UCSD-AML1 (cell line): ENCODE measurements around the gene AHNAK.

Experiments
- DNase-seq: peaks from one replicate; lab custom pipeline; 2025; ENCODE audit not compliant: unreplicated experiment; lab: John Stamatoyannopoulos, UW

AHNAK gene

DNA sequence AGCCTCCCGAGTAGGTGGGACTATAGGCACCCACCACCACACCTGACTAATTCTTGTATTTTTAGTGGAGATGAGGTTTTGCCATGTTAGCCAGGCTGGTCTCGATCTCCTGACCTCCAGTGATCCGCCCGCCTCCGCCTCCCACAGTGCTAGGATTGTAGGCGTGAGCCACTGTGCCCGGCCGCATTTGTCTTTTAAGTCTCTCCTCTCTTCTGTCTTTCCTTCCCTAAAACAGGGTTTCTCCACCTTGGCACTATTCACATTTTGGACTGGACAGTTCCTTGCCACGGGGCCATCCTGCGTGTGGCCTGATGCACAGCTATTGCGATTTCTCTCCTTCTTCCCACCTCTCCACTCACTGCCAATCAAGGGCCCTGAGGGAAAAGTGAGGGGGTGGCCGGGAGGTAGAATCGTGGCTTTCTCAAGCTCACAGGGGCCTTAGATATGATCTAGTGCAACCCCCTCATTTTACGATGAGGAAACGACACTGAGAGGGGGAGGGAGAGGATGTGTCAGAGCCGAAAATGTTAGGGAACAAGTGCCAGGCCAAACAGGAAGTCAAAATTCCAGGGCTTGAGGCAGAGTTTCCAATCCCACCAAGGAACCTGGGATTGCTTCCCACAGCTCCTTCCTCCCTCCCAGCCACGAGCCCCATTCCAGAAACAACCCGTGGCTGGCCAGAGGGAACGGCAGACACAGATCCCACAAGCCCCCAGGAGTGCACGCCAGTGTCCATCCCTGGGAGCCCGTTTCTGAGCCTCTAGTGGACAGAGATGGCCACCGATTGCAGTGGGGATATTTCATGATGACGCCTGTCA, 106.6 kb downstream of the AHNAK start:
- DNase-seq = no peak

DNA sequence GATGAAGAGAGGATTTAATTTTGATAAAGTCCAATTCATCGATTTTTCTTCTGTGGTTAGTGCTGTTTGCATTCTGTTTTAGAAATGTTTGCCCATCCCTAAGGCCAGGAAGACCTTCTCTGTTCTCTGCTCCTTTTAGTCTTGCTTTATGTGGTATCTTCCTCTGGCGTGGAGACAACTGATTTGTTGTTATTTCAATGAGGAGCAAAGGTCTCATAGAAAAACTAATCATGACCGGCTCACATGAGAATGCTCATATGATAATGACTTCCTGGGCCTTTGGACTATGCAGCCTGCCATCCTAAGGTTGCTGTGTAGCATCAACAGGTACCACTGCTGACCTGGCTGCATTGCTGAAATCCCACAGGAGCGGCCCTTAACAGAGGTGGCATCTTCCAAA, 108.0 kb downstream of the AHNAK start:
- no peak for DNase-seq

DNA sequence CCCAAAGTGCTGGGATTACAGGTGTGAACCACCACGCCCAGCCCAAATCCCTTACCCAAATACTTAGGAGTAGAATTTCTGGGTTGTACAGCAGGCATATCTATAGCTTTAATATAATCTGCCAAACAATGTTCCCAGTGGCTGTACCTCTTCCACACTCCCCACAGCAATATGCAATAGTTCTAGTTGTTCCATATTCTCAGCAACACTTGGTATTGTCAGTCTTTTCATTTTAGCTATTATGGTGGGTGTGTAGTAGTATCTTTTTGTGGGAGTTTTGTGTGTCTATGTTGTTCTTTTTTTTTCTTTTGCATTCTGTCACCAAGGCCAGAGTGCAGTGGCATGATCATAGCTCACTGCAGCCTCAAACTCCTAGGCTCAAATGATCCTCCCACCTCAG, 109.0 kb downstream of the AHNAK start:
- DNase-seq = no peak

DNA sequence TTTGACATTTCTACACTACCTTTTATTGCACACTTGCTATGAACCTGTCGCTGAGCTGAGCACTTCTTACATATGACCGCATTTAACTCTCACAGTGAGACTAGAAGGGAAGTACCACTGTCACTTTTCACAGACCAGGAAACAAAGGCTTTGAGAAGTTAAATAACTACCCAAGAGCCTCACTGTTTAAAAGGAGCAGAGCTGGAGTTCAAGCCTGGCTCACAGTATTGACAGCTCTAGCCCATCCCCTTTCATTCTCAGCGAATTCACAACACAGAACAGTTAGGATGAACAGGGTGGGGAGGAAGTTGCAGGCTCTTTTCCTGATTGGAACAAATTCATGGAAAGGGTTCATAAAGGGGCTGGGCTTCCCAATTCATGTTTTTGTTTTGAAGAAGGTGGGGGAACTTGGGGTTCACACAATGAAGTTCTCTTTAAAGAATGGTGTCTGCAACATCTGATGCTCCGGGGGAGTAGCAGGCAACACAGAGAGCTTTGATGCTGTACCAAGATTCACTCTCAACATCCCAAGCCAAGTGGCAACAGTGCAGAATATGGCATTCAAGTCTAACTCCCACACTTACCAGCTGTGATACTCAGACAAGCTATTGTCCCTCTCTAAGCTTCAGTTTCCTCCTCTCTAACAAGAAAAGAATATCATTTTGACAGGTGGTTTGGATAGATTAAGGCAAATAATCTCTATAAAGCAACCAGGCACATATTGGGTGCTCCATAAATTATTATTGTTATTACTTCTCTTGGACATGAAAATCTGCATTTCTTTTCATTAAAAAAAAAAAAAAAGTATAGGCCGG, 110.6 kb downstream of the AHNAK start:
- DNase-seq = no peak

DNA sequence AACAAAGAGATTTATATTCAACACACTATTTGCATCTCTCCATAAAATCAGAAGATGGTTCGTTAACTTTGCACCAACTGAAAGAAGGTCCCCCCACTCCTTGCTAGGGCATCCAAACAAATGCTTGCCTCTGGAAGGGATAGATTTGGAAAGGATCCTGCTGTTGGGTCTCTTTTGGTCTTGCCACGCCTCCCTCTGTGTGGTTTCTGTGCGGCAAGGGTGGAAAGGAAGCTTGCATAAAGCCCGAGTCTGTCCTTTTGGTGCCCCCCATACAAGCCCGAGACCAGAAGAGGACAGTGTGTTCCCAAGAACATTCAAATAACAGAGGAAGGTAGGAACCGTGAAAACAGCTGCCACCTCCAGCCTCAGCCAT, 112.7 kb downstream of the AHNAK start:
- DNase-seq = no peak

DNA sequence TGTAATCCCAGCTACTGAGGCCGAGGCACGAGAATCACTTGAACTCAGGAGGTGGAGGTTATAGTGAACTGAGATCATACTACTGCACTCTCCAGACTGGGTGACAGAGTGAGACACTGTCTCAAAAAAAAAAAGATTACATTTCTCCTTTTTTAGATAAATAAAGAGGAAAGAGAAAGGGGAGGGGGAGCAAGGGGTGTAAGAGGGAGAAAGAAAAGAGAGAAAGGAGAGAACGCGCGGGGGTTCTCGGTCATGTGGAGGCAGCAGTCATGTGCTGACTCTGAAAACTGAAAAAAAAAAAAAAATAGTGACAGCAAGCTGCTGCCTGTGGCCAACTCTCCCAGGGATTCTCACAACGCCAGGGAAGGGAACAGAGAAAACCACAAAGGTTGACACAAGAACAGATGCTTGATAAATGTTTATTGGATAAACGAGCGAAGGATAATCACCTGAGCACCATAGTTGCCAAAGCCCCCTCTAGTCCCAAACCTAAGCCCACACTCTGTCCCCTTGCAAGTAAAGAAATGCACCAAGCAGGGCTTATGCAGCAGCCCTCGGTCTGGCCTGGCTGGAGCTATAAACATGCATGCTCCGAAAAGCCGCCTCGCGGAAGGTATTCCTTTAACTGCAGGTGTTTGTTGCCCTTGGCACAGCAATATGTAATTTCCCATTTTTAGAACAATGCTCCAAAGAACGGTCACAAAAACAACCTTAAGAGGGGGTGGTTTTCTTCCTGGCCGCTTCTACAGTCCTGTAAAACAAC, 113.3 kb downstream of the AHNAK start:
- no peak for DNase-seq

DNA sequence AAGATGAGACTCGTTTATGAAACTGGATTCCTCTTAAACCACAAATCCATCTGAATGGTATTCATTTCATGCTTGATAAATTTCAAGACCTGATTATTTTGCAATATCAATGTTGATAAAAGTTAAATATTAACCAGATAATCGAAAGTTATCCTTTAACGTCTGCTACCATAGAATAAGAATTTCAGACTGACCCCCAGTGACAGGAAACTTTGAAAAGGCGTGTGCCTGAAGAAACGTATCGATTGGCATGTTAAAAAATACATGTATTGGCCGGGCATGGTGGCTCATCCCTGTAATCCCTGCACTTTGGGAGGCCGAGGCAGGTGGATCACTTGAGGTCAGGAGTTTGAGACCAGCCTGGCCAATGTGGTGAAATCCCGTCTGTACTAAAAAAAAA, 113.9 kb downstream of the AHNAK start:
- DNase-seq = no peak

DNA sequence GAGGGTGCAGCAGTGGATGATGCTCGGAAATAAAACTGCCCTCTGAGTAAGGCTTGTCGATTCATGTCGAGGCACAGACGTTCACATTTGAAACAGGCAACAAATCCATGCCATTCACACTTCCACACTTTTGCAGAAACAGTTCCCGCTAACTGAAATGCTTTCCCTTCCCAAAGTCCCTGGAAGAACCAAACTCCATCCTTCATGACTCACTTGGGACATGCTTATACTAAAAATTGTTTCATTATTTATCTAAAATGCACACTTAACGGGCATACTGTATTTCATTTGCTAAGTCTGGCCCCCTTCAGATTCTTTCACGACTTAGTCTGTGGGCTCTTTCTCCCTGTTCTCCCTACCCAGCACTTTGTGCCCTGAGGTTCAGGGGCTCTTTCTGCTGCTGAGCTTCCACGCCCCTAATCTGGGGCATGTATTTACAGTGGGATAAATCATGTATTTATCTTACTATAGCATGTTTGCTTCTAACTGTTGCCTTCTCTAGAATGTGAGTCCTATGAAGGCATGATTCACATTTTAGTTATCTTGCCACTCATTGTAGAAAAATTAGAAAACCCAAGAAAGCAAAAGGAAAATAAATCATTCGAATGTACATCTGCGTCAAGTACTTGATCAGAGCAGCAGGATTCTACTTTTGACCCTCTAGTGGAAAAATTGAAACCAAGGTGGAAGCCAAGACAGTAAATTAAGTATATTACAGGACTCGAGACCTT, 115.3 kb downstream of the AHNAK start:
- DNase-seq = no peak

DNA sequence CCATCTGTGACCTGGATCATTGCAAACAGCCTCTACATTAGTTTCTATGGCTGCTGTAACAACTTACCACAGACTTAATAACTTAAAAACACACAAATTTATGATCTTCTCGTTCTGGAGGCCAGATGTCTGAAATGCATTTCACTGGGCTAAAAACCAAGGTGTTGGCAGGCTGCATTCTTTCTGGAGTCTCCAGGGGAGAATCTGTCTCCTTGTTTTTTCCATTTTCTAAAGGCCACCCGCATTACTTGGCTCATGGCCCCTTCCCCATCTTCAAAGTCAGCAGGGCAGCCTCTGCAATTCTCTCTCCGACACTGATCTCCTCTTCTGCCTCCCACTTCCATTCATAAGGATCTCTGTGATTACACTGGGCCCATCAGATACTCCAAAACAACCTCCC, 116.2 kb downstream of the AHNAK start:
- DNase-seq = no peak

DNA sequence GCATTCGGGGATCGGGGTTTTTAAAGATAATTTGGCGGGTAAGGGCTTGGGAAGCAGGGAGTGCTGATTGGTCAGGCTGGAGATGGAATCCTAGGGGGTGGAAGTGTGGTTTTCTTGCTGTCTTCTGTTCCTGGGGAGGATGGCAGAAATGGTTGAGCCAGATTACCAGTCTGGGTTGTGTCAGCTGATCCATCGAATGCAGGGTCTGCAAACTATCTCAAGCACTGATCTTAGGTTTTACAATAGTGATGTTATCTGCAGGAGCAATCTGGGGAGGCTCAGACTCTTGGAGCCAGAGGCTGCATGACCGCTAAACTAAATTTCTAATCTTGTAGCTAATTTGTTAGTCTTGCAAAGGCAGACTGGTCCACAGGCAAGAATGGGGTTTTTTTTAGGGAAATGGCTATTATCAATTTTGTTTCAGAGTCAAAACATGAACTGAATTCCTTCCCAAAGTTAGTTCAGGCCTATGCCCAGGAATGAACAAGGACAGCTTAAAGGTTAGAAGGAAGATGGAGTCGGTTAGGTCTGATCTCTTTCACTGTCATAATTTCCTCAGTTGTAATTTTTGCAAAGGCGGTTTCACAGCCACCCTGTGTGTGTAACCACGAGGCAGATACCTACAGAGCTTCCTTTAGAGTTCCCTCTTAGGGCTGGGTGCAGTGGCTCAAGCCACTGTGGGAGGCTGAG, 117.6 kb downstream of the AHNAK start:
- no peak for DNase-seq

DNA sequence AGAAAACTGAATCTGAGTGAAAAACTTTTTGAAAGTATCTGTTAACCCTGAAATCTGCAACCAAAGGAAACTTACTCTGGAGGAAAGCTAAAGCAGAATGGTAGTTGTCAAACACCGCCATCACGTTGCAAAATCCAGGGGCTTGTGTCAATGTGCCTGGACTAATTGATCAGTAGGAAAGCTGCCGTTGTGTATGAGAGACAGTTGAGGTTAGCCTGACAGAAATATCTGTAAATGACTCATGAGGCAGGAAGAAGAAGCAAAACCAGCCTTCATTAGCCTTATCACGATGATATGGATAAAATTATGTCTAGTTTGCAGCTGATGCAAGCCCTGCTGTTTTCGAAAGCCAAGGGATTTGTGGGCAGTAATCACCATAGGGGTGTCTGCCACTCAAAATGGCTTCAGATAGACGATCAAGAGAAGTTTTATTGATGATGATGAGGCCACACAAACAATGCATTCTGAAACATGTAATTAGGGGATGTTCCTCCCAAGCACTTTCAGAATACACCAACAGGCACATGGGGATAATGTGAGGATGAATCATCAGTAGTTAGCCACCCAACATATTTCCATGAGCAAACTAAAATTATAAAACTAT, 118.9 kb downstream of the AHNAK start:
- no peak for DNase-seq

DNA sequence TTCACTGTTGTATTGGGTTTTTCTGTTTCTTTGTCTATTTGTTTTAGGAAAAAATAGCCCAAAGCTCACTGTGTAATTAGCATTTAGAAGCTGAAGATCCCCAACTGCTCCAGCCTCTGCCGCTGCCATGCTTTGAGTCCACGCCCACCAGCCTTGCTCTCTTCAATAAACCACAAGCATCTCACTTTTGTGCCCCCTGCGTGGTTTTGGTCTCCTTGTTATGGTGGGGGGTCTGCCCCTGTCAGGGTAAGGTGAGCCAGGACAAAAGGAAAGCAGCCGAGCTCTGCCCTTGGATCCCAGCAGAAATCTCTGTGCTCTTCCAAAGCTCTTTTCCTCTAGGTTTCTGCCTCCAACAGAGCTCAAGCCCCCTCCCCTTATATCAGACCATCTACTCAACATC, 123.6 kb downstream of the AHNAK start:
- DNase-seq = no peak

DNA sequence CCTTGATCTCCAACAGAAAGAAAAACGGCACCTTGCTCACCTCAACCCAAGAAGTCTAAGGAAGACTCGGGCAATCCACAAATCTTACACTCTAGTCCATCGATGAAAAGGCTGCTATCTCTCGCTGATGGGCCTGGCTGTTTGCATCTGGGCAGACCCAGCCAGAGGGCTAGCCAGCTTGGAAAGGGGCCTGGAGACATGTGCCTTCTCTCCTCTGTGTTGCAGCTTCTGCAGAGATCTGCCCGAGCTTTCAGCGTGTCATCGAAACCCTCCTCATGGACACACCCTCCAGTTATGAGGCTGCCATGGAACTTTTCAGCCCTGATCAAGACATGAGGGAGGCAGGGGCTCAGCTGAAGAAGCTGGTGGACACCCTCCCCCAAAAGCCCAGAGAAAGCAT, 124.6 kb downstream of the AHNAK start:
- no peak for DNase-seq

DNA sequence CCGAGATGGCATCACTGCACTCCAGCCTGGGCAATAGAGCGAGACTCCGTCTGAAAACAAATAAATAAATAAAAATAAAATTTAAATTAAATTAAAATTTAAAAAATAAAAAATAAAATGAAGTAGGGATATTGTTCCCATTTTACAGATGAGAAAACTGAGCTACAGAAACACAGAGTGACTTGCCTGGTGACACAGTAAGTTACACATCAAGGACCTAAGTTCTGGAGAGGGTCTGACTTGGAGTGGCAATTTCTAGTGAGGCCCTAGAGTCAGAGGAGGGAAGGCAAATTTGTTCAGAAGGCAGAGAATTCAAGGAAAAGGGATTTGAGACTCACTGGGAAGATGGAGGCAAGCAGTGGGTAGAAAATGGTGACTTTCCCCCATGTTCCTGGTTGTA, 125.7 kb downstream of the AHNAK start:
- DNase-seq = no peak

DNA sequence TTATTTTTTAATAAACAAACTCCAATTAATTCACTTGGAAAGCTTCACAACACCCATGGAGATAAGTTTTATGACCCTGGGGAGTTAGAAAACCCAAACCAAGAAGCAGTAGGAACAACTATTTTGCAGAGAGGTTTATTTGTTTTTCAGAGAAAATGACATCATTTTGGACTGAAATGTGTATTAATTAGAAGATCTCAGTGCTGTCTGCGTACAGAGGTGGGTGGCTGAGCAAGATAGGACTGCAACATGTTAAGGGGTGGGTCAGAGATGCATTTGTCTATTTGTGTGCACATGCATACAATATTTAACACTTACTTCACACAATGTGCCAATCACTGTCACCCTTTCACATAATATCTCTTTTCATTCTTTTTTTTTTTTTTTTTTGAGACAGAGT, 126.7 kb downstream of the AHNAK start:
- DNase-seq = no peak

DNA sequence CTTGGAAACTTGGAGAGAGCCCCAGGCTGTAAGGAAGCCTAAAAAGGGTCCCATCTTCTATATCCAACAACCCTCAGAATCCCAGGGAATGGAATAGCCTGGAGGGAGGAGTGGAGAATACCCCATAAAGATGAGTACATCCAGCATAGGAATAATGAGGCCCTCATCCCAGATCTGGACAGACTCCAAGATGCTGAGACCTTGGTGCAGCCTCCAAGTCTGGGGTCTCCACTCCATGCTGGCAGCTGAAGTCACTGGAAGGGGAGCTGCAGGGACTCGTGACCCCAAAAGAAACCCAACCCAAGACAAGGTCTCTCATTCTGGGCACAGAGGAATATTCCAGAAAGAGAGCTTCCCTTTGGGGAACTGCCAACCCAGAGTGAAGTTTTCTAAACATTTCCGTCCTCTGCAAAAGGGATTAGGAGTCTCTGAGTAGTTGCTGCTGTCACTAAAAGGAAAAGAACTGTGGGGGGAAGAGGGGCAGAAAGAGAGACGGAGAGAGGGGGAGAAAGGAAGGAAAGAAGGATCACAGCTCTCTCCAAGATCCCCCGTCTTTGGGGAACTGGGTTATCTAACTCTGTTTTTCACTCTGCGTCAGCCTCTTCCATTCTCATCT, 127.2 kb downstream of the AHNAK start:
- no peak for DNase-seq

DNA sequence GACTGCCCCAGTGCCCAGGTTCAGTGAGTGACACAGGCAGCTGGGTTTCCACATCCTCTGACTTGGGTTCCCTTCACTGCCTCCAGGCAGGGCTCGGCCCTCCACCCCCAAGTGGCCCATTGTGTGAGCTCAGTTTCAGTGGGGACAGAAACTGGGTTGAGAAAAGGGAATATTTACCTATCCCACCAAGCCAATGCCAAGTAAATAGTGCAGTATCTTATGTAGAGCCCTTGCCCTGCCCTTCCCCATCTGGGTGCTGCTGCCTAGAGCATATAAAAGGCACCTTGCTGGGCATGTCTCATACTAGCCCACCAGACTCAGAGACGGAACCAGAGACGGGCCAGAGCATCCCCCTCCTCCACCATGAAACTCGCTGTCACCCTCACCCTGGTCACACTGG, 127.9 kb downstream of the AHNAK start, which contains the start of gene SCGB1A1:
SCGB1A1 (plus strand) TSS at position 301 of the 400 bp plus-strand sequence; CDS start at position 364, 63 bp downstream.
- DNase-seq = no peak

DNA sequence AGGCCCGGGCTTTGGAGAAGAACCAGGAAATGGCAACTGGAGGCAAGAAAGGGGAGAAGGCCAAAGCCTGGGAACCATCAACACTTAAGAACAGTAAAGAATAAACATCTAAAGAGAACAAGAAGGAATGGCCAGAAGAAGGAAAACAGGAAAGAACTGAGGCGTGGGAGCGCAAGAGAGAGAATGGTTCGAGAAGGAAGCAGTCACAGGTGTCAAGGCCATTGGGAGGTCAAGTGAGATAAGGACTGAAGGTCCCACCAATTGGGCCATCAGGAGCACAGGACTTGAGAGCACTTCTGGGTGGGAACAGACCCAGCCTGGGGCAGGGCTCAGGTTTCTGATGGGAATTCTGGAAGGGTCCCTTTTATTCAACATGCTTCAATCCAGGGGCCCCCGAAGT, 128.5 kb downstream of the AHNAK start:
- DNase-seq = no peak

DNA sequence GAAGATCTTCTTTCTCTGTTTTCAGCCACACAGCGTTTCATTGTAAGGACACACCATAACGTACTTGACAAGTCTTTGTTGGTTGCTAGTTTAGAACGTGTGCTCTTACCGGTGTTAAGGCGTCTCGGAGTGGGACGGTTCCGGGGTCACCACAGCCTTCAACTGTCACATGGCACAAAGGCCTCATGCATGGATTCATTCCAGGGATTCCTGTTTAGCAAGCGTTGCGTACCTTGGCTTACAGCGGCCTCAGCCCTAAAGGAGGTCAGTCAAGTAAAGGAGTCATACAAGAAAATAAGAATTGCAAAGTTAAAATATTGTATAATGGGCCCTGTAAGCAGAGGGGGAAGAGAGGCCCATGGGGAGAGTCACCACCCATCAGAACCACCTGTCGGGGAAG, 130.0 kb downstream of the AHNAK start:
- no peak for DNase-seq
